GM12874 (cell line): ENCODE data around the gene HNRNPUL1.

Experiments
- CTCF ChIP-seq: IDR thresholded peaks from 2 replicates; pipeline ENCODE4 v1.5.1; 2011; ENCODE audit warnings: low read depth, mild to moderate bottlenecking, control low read depth, low read length, moderate library complexity; ENCODE audit not compliant: insufficient read depth

HNRNPUL1 gene

GRCh38 chr19:41269571-41269970, 5.4 kb downstream of the HNRNPUL1 start:
- TF ChIP-seq CTCF: no peak

GRCh38 chr19:41273076-41273475, 8.9 kb downstream of the HNRNPUL1 start:
- no peak for TF ChIP-seq CTCF

- TF ChIP-seq CTCF: no peak
Observed at GRCh38 chr19:41274802-41275201, 10.6 kb downstream of the HNRNPUL1 start.

GRCh38 chr19:41276231-41276630, 12.1 kb downstream of the HNRNPUL1 start:
- TF ChIP-seq CTCF: no peak

- no peak for TF ChIP-seq CTCF
Observed at GRCh38 chr19:41278478-41278877, 14.3 kb downstream of the HNRNPUL1 start.

GRCh38 chr19:41288673-41289530, 24.7 kb downstream of the HNRNPUL1 start:
- TF ChIP-seq CTCF: no peak

- no peak for TF ChIP-seq CTCF
Observed at GRCh38 chr19:41294393-41294792, 30.2 kb downstream of the HNRNPUL1 start.
